ENCODE results near the gene CEP63.

The CEP63 gene

DNA sequence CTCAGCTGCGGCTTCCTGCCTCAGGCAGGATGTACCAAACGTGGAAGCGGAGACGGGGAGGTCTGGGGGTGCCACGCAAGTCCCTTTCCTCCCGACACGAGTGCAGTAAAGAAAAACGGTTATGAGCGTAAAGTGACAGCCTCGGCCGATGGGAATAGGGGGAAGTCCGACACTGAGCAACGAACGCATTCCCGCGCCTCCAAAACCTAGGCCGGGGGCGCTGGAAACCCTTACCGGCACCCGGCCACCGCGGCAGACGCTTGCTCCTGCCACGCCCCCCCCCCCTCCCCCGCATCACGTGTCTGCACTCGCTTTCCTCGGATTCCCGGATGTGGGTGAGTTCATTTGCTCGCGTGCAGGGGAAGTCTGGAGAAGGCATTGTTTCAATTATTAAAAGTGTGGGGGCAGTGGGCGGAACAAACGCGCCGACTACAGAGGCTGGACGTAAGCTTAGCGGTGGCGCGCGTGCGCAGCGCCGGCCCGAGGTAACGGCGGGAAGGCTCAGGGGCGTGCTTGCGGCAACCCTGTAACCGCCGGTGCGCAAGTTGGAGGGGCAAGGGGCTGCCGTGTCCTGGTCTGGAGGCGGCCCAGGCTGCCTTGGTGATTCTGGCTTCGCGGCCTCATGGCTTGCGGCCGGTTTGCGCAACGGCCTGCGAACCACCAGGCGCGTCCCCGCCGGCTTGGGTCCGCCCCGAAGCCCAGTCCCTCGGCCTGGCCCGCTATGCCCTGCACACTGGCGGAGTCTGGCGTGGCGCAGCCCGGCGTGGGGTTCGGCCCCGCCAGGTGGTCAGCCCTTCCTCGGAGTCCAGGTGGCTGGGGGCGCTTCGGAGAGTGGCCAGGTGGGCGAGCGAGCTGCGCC lies at the start of gene CEP63, which contains the start of gene ANAPC13:
CEP63 (plus strand) TSS at position 340 of the 859 bp plus-strand sequence. CDS start 9,264 bp downstream, outside the sequence.
ANAPC13 (minus strand) TSS at position 268 of the 859 bp plus-strand sequence. CDS start 3,081 bp downstream, outside the sequence.
- TF ChIP-seq, protein P1, sequence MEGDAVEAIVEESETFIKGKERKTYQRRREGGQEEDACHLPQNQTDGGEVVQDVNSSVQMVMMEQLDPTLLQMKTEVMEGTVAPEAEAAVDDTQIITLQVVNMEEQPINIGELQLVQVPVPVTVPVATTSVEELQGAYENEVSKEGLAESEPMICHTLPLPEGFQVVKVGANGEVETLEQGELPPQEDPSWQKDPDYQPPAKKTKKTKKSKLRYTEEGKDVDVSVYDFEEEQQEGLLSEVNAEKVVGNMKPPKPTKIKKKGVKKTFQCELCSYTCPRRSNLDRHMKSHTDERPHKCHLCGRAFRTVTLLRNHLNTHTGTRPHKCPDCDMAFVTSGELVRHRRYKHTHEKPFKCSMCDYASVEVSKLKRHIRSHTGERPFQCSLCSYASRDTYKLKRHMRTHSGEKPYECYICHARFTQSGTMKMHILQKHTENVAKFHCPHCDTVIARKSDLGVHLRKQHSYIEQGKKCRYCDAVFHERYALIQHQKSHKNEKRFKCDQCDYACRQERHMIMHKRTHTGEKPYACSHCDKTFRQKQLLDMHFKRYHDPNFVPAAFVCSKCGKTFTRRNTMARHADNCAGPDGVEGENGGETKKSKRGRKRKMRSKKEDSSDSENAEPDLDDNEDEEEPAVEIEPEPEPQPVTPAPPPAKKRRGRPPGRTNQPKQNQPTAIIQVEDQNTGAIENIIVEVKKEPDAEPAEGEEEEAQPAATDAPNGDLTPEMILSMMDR (IDR thresholded peaks at IDR 0.05; ENCODE audit: extremely low read depth, insufficient read depth, missing control alignments) = no peak
- in situ Hi-C loops (cut with MboI; ENCODE audit: low pct_unique_long_range_greater_than_20kb, low sequenced_read_pairs, unreplicated experiment) = no loop called here
- peak; percentile 91 for DNase-seq (ENCODE audit: low spot score)

DNA sequence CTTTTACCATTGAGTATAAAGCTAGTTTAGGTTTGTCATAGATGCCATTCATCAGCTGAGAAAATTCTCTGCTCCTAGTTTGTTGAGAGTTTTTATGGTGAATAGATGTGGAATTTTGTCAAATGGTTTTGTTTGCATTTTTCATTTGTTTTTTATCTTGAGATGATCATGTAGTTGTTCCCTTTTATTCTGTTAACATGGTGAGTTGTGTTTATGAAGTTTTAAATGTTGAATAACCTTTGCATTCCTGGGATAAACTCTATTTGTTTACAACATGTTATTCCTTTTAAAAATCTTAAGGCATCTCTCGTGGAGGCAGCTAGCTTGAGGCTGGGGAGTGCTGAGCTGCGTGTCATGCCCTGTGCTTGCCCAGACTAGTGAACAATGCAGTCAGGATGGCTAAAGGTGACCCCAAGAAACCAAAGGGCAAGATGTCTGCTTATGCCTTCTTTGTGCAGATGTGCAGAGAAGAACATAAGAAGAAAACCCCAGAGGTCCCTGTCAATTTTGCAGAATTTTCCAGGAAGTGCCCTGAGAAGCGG lies 48.6 kb upstream of the CEP63 start:
- in situ Hi-C loops (cut with MboI; ENCODE audit: low pct_unique_long_range_greater_than_20kb, low sequenced_read_pairs, unreplicated experiment) = no loop called here
- TF ChIP-seq, protein P1 (IDR thresholded peaks at IDR 0.05; ENCODE audit: extremely low read depth, insufficient read depth, missing control alignments) = no peak
- no peak for DNase-seq (ENCODE audit: low spot score)

DNA sequence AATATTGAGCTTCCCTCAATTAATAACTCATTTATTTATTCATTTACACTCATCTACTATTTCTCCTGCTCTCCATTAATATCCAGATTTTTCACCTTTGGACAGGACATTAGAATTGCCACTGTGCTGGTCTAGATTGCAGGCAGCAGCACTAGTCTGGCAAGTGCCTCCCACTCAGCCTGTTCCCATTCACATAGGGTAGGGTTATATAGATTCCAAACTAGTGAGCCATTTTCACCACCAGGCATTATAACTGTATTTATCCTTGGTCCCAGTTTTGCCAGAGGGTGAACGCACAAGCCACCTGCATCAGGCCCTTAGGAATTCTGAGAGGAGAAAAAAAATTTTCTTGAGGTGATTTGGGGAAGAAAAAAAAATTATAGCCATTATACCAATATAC lies 44.5 kb upstream of the CEP63 start:
- in situ Hi-C loops (cut with MboI; ENCODE audit: low pct_unique_long_range_greater_than_20kb, low sequenced_read_pairs, unreplicated experiment) = no loop called here
- DNase-seq (ENCODE audit: low spot score) = no peak
- TF ChIP-seq, protein P1 (IDR thresholded peaks at IDR 0.05; ENCODE audit: extremely low read depth, insufficient read depth, missing control alignments) = no peak

DNA sequence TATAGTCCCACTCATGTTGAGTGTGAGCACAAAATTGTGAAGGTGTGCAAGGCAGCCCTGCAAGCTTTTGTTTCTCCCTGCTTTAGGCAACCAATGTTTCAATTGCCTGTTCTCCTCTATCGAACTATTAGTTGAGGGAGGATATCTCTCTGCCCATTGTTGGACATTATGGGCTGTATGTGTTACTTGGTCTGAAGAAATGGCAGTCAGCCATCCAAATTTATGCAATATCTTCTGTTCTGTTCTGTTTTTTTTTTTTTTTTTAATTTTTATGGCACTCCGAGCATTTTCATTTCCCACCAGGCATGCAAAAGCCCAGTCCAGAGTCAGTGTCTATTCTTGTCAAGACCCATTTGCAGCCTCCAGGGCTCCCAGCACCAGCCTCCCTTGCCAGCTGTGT lies 44.0 kb upstream of the CEP63 start:
- TF ChIP-seq, protein P1 (IDR thresholded peaks at IDR 0.05; ENCODE audit: extremely low read depth, insufficient read depth, missing control alignments) = no peak
- DNase-seq (ENCODE audit: low spot score) = no peak
- in situ Hi-C loops (cut with MboI; ENCODE audit: low pct_unique_long_range_greater_than_20kb, low sequenced_read_pairs, unreplicated experiment) = no loop called here

DNA sequence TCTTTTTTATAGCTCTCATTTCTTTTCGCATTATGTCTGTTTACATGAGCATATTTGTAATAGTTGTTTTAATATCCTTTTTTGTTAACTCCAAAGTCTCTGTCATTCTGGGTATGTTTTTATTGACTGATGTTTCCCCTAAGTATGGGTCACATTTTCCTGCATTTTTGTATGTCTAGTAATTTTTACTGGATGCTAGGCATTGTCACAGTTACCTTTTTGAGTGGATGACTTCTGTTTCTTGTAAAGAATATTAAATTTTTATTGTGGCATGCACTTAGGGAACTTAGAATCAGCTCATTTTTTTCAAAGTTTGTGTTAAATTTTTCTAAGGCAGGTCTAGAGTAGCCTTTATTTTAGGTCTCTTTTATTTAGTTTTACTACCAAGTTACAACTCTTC lies 40.8 kb upstream of the CEP63 start:
- no peak for DNase-seq (ENCODE audit: low spot score)
- TF ChIP-seq, protein P1 (IDR thresholded peaks at IDR 0.05; ENCODE audit: extremely low read depth, insufficient read depth, missing control alignments) = no peak
- in situ Hi-C loops (cut with MboI; ENCODE audit: low pct_unique_long_range_greater_than_20kb, low sequenced_read_pairs, unreplicated experiment) = no loop called here

DNA sequence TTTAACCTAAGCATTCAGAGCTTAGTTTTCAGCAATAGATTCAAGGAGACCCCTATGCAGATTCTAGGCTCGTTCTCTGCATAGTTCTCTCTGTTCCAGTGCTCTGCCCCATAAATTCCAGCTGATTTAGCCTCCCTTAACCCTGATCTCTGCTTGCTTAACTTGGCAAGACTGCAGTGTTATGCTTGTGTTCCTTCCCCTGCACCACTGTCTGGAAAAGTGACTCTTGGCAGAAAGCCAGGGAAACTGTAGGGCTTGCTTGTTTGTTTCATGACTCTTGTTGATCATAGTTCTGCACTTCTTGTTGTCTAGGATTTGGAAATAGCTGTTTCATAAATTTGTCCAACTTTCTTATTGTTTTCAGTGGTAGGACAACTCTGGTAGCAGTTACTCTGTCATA lies 40.2 kb upstream of the CEP63 start:
- in situ Hi-C loops (cut with MboI; ENCODE audit: low pct_unique_long_range_greater_than_20kb, low sequenced_read_pairs, unreplicated experiment) = no loop called here
- no peak for DNase-seq (ENCODE audit: low spot score)
- TF ChIP-seq, protein P1 (IDR thresholded peaks at IDR 0.05; ENCODE audit: extremely low read depth, insufficient read depth, missing control alignments) = no peak
